DMS153 (cell line): ENCODE results near the gene OR52B2.

Experiments used
- DNase-seq: peaks from one replicate; lab custom pipeline; 2025; lab: John Stamatoyannopoulos, UW

The OR52B2 gene

GRCh38 chr11:6170226-6170625, at the start of gene OR52B2:
TSS of gene OR52B2 (minus strand) at chr11:6170326. CDS start at chr11:6170326, 0 bp downstream.
- no peak for DNase-seq

- no peak for DNase-seq
These were observed 49.2 kb upstream of the OR52B2 start for GRCh38 chr11:6219359-6219758.

GRCh38 chr11:6217722-6218121, 47.6 kb upstream of the OR52B2 start:
- no peak for DNase-seq

- DNase-seq = no peak
These were observed 46.4 kb upstream of the OR52B2 start for GRCh38 chr11:6216501-6216900.

GRCh38 chr11:6214530-6214929, 44.4 kb upstream of the OR52B2 start:
- no peak for DNase-seq

- no peak for DNase-seq
These were observed 40.3 kb upstream of the OR52B2 start for GRCh38 chr11:6210274-6210955.

GRCh38 chr11:6209801-6210200, 39.7 kb upstream of the OR52B2 start:
- DNase-seq = no peak

- DNase-seq = no peak
These were observed 36.5 kb upstream of the OR52B2 start for GRCh38 chr11:6206456-6207180.

GRCh38 chr11:6205366-6205765, 35.2 kb upstream of the OR52B2 start, which contains the start of gene C11orf42:
TSS of gene C11orf42 (plus strand) at chr11:6205557. CDS start at chr11:6205616, 59 bp downstream.
- DNase-seq = no peak

- no peak for DNase-seq
These were observed 34.6 kb upstream of the OR52B2 start for GRCh38 chr11:6204706-6205105.

GRCh38 chr11:6203327-6203726, 33.2 kb upstream of the OR52B2 start:
- DNase-seq = no peak

GRCh38 chr11:6202041-6202440, 31.9 kb upstream of the OR52B2 start:
- no peak for DNase-seq

GRCh38 chr11:6201481-6201880, 31.4 kb upstream of the OR52B2 start:
- no peak for DNase-seq

- no peak for DNase-seq
These were observed 30.8 kb upstream of the OR52B2 start for GRCh38 chr11:6200975-6201374.

- no peak for DNase-seq
These were observed 29.2 kb upstream of the OR52B2 start, which contains the start of gene OR52W1 for GRCh38 chr11:6199174-6199810. TSS of gene OR52W1 (plus strand) at chr11:6199224. CDS start at chr11:6199224, 0 bp downstream.

GRCh38 chr11:6197466-6198200, 27.5 kb upstream of the OR52B2 start:
- DNase-seq = no peak

GRCh38 chr11:6196396-6196795, 26.3 kb upstream of the OR52B2 start:
- DNase-seq = no peak

GRCh38 chr11:6194065-6194581, 24.0 kb upstream of the OR52B2 start:
- DNase-seq = no peak

- DNase-seq = no peak
These were observed 21.6 kb upstream of the OR52B2 start for GRCh38 chr11:6191742-6192141.

GRCh38 chr11:6175440-6175839, 5.3 kb upstream of the OR52B2 start:
- no peak for DNase-seq

- no peak for DNase-seq
These were observed 13.3 kb downstream of the OR52B2 start for GRCh38 chr11:6156628-6157359.
